Epithelial cell of proximal tubule (primary cell): ENCODE measurements around the gene SLC37A4. TPM values are rescaled to one million over a fixed set of nuclear protein-coding genes. Genes with fewer than 3 reads are reported as not detected.
"Not testable (repeated sequence)": the region's sequence is repeated elsewhere in the genome, so short reads cannot be mapped to it uniquely, and the experiment has no call there.

ENCODE experiments used
- DNase-seq: peaks from one replicate; pipeline ENCODE4 v3.0.0-alpha.2; 2011; ENCODE audit warnings: low read depth
- H3K4me3 ChIP-seq: 2 replicates; pipeline ENCODE4 v1.5.1; 2011; ENCODE audit warnings: low read depth, mild to moderate bottlenecking, low read length
- CTCF ChIP-seq: conservative IDR thresholded peaks from 2 replicates; pipeline ENCODE4 v1.5.1; 2012; ENCODE audit warnings: low read depth, mild to moderate bottlenecking, low read length
- total RNA-seq: library from RNA; depleted of rRNA; stranded (reverse); fragments of >200 nt; gene quantifications from 2 replicates; pipeline ENCODE4 v1.2.3, GENCODE V29; 2015

SLC37A4 gene
- total RNA-seq, 1 donor from 2014 or later = 59.2 TPM

- TF ChIP-seq CTCF = no peak
- H3K4me3 ChIP-seq = no peak overlapping the region
- DNase-seq = no peak
Measured at GRCh38 chr11:119061256-119061655, 30.6 kb upstream of the SLC37A4 start.

- H3K4me3 ChIP-seq, DNase-seq: not testable (repeated sequence)
Measured at GRCh38 chr11:119059128-119059527, 28.5 kb upstream of the SLC37A4 start.

GRCh38 chr11:119057000-119057769 lies 26.5 kb upstream of the SLC37A4 start, which contains the start of gene HYOU1:
Gene HYOU1, minus strand, starts transcription at chr11:119057205. Its CDS starts 1,045 bp downstream, at chr11:119056160.
- peak; percentile 41 for DNase-seq
- peak; percentile 30 for TF ChIP-seq CTCF
- peak within 1 kb of the TSS; percentile 74 for H3K4me3 ChIP-seq

GRCh38 chr11:119056421-119056999 lies 25.8 kb upstream of the SLC37A4 start:
- H3K4me3 ChIP-seq = peak overlapping the region; percentile 74
- DNase-seq = no peak
- no peak for TF ChIP-seq CTCF

- TF ChIP-seq CTCF = peak; percentile 44
- no peak for DNase-seq
- H3K4me3 ChIP-seq = peak overlapping the region; percentile 74
Measured at GRCh38 chr11:119055901-119056300, 25.2 kb upstream of the SLC37A4 start.

GRCh38 chr11:119054418-119054817 lies 23.7 kb upstream of the SLC37A4 start:
- no peak for TF ChIP-seq CTCF
- DNase-seq = no peak
- no peak overlapping the region for H3K4me3 ChIP-seq

- TF ChIP-seq CTCF = no peak
- no peak for DNase-seq
- H3K4me3 ChIP-seq = no peak overlapping the region
Measured at GRCh38 chr11:119052163-119052814, 21.6 kb upstream of the SLC37A4 start.
